CD4-positive, alpha-beta T cell treated with Interleukin-10 for 1 hour (primary cell): ENCODE results near the gene RFX2.
"Not testable (repeated sequence)": the region's sequence is repeated elsewhere in the genome, so short reads cannot be mapped to it uniquely, and the experiment has no call there.

Experiments
- DNase-seq: peaks from one replicate; pipeline ENCODE4 v3.0.0-alpha.2; 2020

RFX2 gene

GRCh38 chr19:6006896-6007295, 103.4 kb downstream of the RFX2 start:
- DNase-seq, result no peak

GRCh38 chr19:6006070-6006446, 104.2 kb downstream of the RFX2 start:
- DNase-seq, result not testable (repeated sequence)

- no peak for DNase-seq
These were observed 104.8 kb downstream of the RFX2 start for GRCh38 chr19:6005321-6006069.

- no peak for DNase-seq
These were observed 106.3 kb downstream of the RFX2 start for GRCh38 chr19:6003976-6004375.

GRCh38 chr19:6002591-6002990, 107.7 kb downstream of the RFX2 start:
- no peak for DNase-seq

GRCh38 chr19:6000228-6000847, 110.0 kb downstream of the RFX2 start:
- no peak for DNase-seq

- no peak for DNase-seq
These were observed 110.6 kb downstream of the RFX2 start for GRCh38 chr19:5999693-6000092.

- DNase-seq, result no peak
These were observed 112.9 kb downstream of the RFX2 start for GRCh38 chr19:5997371-5997770.

GRCh38 chr19:5996623-5997320, 113.5 kb downstream of the RFX2 start:
- DNase-seq, result no peak

GRCh38 chr19:5996102-5996501, 114.2 kb downstream of the RFX2 start:
- no peak for DNase-seq

GRCh38 chr19:5995606-5996005, 114.7 kb downstream of the RFX2 start:
- no peak for DNase-seq

- no peak for DNase-seq
These were observed 115.7 kb downstream of the RFX2 start for GRCh38 chr19:5994405-5995165.

GRCh38 chr19:5993648-5994358, 116.5 kb downstream of the RFX2 start:
- no peak for DNase-seq

GRCh38 chr19:5993201-5993600, 117.1 kb downstream of the RFX2 start:
- no peak for DNase-seq

GRCh38 chr19:5992756-5993155, 117.5 kb downstream of the RFX2 start:
- no peak for DNase-seq

- no peak for DNase-seq
These were observed 119.0 kb downstream of the RFX2 start for GRCh38 chr19:5991244-5991838.

- DNase-seq, result no peak
These were observed 120.0 kb downstream of the RFX2 start for GRCh38 chr19:5990289-5990797.

GRCh38 chr19:5989388-5990074, 120.8 kb downstream of the RFX2 start:
- no peak for DNase-seq

GRCh38 chr19:5988517-5989387, 121.5 kb downstream of the RFX2 start:
- no peak for DNase-seq

GRCh38 chr19:5987077-5987818, 123.1 kb downstream of the RFX2 start:
- DNase-seq, result peak; percentile 76
